Kasumi-1 (cell line): ENCODE data around the gene TNNC2.
"Not testable (repeated sequence)": the region's sequence is repeated elsewhere in the genome, so short reads cannot be mapped to it uniquely, and the experiment has no call there.

Experiments used
- DNase-seq, 2 experiments: peaks; one replicate each; lab custom pipeline; 2025; lab: John Stamatoyannopoulos, UW

Gene TNNC2

DNA sequence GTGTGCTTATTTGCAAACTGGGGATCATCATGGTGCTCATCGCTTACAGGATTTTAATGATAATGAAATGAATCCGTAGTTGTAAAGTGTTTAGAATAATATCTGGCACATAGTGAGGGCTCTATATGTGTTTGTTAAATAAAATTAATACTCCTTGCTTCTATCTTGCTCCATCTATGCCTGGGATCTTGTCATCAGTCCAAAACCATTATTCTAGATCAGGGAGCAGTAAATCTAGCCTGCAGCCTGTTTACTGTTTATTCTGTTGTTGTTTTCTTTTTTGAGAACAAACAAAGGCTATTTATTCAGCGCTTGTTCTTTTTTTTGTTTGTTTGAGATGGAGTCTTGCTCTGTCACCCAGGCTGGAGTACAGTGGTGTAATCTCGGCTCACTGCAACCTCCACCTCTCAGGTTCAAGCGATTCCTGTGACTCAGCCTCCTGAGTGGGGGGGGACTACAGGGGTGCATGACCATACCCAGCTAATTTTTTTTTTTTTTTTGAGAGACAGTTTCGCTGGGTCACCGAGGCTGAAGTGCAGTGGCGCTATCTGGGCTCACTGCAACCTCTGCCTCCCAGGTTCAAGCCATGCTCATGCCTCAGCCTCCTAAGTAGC is 22.0 kb upstream of the TNNC2 start:
- DNase-seq = no peak

DNA sequence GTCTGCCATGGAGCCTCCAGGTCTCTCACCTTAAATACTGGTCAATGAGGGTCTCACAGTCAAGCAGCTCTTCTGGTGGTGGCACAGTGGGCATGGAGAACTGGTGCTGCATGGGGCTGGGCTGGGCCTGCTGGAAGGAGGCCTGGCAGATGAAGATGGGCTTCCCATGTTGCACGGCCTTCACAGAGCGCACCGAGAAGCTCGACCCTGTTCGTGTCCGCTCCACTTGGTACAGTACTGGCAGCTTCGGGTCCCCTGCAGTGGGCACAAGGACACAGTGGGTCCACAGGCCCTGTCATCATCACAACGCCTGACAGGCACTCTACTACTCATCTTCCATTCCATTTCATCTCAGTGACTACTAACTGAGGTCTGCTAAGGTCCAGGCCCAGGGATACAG is 21.3 kb upstream of the TNNC2 start:
- no peak for DNase-seq

GRCh38 chr20:45845452-45845851 is 18.3 kb upstream of the TNNC2 start:
- DNase-seq = no peak

DNA sequence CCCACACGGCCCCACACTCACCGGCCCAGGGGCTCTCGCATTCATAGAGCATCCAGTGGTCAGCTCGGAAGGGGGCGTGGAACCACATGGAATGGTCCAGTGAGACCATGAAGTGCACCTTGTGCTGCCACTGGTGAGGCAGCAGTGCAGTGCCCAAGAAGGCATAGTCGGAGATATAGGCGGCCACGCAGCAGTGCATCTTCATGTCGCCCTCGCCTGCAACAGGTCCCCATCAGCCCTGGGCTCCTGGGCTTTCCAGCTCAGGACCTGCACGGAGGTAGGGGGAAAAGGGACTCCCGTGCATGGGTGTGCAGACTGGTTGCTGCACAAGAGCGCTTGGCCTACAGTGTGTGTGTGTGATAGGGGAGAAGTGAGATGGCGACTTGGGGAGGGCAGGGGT is 16.4 kb upstream of the TNNC2 start:
- DNase-seq = no peak

GRCh38 chr20:45842169-45842812 is 15.2 kb upstream of the TNNC2 start:
- DNase-seq = no peak

DNA sequence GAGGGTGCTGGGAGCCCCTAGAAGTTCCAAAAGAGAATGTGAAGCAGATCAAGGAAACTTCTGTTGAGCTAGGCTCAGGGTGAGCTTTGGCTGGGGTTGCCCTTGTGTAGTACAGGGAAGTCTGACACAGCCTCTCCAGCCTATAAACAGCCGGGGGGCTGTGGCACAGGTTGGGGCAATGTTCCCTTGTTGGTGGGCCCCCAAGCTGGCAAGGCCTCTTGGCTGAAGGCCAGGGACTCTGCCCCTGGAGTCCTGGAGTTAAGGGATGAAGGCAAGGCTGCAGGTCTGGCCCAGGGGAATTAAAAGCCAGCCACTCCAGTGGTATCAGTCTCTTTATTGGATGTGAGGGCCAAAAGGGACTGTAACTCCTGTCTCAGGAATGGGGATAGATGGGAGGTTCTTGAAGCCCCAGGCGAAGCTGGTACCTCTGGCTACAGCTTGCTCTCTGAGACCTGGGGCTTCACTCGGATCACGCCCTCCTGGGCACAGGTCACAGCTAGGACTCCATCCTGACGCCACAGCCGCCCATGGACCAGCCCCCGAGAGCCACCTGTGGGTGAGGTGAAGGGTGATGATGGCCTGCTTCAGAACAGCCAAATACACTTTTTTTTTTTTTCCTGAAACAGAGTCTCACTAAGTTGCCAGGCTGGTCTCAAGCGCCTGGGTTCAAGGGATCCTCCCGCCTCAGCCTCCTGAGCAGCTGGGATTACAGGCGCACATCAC is 14.5 kb upstream of the TNNC2 start:
- no peak for DNase-seq

DNA sequence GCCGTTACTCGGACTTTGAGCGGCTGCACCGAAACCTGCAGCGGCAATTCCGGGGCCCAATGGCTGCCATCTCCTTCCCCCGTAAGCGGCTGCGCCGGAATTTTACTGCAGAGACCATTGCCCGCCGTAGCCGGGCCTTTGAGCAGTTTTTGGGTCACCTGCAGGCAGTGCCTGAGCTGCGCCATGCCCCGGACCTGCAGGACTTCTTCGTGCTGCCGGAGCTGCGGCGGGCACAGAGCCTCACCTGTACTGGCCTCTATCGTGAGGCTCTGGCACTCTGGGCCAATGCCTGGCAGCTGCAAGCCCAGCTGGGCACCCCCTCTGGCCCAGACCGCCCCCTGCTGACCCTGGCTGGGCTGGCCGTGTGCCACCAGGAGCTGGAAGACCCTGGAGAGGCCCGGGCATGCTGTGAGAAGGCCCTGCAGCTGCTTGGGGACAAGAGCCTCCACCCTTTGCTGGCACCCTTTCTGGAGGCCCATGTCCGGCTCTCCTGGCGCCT is 13.6 kb upstream of the TNNC2 start:
- DNase-seq = no peak

DNA sequence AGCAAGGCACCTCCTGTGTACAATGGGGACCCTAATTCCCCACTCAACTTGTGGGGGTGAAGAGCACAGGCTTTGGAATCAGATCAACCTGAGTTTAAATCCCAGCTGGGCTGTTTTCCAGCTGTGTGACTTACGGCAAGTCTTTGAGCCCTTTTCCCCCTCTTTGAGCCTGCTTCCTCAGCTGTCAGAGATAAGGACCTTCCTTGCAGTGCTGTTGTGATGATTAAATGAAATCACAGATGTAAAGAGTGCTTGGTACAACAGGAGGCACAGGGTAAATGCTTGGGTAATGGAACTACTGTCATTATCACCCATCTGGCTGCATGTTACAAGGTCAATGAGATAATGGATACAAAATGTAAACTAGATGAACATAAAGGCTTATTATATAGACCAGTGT is 9.7 kb upstream of the TNNC2 start:
- DNase-seq = no peak

DNA sequence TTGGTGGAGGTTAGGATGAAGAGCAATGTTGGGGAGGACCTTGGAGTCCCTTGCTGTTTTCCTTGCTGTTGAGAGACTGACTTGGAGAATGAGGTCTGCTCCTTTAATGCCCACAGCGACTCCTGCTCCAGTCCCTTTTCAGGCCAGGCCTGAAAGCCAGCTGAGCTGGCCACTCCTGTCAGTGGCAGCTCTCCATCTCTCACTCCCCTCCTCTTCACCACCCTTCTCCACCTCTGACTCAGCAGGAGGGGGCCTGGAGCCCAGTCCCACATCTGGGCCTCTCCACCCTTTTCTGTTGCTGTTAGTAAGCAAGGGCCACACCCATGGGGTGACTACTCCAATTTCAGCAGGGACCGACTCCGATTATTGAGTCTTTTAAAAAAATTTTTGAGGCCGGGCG is 8.7 kb upstream of the TNNC2 start:
- no peak for DNase-seq

DNA sequence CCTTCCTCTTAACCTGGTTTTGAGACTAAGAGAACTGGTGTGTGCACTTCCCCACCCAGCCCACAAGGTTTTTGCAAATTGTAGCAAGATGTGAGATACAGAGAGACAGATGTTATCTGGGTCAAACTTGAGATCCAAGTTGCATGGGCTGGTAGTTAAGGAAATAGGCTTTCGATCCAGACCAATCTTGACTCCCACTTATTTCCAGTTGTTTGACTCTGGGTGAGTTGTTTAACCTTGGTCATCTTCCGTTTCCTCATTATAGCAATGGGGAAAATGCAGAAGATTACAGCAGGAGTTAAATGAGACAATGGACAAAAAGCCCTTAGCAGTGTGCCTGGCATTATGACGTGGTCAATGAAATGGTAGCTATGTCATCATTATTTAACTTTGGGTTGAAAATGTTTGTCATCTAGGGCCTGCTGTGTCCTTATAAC is 8.2 kb upstream of the TNNC2 start:
- DNase-seq = peak in 1 of 2 experiments; percentile 38

- DNase-seq = no peak
Measured at GRCh38 chr20:45834797-45835161, 7.7 kb upstream of the TNNC2 start.

DNA sequence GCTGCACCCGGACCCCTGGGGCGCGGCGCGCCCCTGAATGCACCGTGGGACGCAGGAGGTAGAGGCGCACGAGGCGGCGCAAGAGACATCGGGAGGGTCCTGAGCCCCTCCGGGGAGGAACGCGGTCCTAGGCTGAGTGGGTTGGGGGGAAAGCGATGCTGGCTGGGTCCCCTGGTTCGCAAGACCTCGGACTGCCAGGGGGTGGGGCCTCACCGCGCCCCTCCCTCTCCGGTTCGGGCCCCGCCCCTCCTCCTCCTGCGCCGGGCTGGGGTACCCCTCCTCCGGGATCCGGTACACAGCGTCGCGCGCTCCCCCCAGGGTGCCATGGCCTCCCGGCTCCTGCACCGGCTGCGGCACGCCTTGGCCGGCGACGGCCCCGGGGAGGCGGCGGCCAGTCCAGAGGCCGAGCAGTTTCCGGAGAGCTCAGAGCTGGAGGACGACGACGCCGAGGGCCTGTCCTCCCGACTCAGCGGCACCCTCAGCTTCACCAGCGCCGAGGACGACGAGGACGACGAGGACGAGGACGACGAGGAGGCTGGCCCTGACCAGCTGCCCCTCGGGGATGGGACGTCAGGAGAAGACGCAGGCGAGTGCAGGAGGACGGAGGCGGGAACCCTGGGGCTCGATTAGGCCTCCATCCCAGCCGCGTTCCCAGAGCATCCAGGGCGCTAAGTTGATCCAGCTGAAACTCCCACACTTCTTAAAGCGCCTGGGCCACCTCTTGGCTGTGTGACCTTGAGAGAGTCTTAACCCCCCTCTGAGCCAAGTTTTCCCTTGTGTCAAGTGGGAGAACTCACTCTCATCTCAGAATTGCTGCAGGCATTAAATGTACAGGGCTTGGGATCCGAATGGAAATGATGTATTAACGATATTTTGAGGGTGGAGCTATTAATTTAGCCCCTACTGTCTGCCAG is 7.0 kb upstream of the TNNC2 start:
- no peak for DNase-seq

DNA sequence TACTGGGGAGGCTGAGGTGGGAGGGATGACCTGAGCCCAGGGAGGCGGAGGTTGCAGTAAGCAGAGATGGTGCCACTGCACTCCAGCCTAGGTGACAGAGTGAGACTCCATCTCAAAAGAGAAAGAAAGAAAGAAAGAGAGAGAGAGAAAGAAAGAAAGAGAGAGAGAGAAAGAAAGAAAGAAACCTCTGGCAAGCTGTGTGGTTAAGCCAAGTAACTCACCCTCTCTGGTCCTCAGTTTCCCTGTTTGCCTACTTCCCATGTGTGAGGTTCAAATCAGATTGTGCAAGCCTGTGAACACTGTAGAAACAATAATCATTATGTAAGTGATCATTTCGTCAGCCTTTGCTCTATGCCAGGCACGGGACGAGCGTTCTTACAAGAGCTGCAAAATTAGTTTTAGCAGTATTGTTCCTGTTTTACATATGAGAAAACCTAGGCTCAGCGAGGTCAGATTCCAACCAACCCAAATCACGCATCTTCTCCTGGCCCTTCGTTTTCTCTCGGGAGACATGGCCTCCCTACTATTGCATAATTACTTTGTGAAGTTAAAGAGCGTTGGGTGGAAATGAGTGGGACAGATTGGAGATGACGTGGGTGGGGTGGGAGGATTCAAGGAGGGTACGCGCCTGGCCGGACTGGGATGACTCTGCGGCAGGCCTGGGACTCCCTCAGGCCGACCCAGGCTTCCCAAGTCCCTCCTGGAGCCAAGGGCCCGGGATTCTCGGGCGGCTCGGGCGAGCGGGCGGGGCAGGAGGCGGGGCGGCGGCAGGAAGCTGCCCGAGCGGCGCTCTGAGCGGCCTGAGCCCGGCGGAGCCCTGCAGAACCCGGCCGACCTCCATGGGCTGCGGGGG is 6.1 kb upstream of the TNNC2 start, which contains the start of gene SNX21:
Gene SNX21, plus strand, starts transcription at position 770 of the 853 bp plus-strand sequence. CDS start 121 bp downstream, outside the sequence.
- peak; percentile 30 to 38 for DNase-seq

DNA sequence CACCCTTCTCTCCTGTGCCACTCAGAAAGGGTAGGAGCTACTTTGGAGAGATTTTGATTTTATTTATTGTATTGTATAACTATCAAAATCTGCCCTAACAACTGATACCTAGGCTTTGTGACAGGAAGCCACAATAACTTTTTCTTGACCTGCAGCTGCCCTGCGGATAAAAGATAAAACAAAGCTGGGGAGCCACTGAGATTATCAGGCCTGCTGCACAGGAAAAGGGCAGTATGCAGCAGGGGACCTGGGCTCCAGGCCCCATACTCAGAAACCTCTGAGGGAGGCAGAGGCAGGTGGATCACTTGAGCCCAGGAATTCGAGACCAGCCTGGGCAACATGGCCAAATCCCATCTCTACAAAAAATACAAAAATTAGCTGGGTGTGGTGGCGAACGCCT is 5.5 kb upstream of the TNNC2 start:
- no peak for DNase-seq

DNA sequence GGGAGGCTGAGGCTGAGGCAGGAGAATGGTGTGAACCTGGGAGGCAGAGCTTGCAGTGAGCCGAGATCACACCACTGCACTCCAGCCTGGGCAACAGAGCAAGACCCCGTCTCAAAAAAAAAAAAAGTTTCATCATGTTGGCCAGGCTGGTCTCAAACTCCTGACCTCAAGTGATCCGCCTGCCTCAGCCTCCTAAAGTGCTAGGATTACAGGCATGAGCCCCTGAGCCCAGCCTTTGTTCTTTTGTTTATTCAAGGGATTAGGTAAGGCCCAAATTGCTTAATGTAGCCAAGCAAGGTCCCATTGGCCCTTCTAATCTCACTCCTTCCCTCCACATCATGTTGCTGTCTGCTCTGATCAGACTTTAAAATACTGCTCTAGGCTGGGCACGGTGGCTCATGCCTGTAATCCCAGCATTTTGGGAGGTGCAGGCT is 2.6 kb upstream of the TNNC2 start:
- not testable (repeated sequence) for DNase-seq

- no peak for DNase-seq
Measured at GRCh38 chr20:45828589-45828988, 1.5 kb upstream of the TNNC2 start.

- DNase-seq = no peak
Measured at GRCh38 chr20:45827712-45828111, 600 bp upstream of the TNNC2 start.

DNA sequence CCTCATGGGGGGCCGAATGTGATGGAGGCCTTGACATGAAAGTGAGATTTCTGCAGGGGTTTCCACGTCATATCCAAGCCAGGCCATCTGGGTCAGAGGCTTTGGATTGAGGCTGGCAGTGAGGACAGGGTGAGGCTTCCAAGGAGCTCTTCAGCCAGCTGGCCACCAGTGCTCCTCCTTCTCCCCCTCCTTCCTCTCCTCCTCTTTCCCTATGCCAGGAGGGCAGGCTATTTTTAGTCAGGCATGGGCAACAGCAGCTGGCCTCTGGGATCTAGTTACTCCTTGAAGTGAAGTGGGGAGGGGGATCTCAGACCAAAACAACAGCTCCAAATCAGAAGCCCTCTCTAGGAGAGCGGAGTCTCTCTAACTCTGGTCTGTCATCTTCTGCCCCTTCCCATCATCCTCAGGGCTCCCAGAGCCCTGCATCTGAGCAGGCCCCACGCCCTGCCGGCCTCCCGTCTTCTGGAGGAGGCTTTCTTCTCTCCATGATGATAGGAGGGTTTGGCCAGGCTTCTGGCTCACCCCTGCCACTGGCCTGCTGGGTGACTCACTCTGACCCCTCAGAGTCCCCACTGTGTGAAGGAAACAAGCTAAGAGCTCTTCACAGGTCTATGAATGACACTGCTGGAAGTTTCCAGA is 612 bp downstream of the TNNC2 start:
- no peak for DNase-seq

- DNase-seq = peak in 1 of 2 experiments; percentile 16
Measured at GRCh38 chr20:45823949-45824835, 2.9 kb downstream of the TNNC2 start.
